Colonic mucosa (tissue), 4 donors: ENCODE results near the gene KANTR. TPM values are rescaled to one million over a fixed set of nuclear protein-coding genes. Genes with fewer than 3 reads are reported as not detected.

ENCODE experiments used
- DNase-seq: peaks from one replicate; pipeline ENCODE4 v3.0.0-alpha.2; 2020
- H3K27ac ChIP-seq: fragments of 200-600 bp; one replicate; pipeline ENCODE4 v1.8.0; 2021
- H3K27me3 ChIP-seq: fragments of 200-600 bp; one replicate; pipeline ENCODE4 v1.8.0; 2021
- H3K36me3 ChIP-seq: fragments of 200-600 bp; one replicate; pipeline ENCODE4 v1.8.0; 2021
- H3K4me1 ChIP-seq: fragments of 200-600 bp; one replicate; pipeline ENCODE4 v1.8.0; 2021; ENCODE audit warnings: mild to moderate bottlenecking
- H3K4me3 ChIP-seq: fragments of 200-600 bp; one replicate; pipeline ENCODE4 v1.8.0; 2021
- H3K9ac ChIP-seq, 2 donors: one replicate each; pipeline ENCODE4 v1.7.0; 2013; ENCODE audit warnings: control low read depth in 2 of 2, low read depth in 2 of 2, low read length in 2 of 2
- H3K9me3 ChIP-seq: fragments of 200-600 bp; one replicate; pipeline ENCODE4 v1.8.0; 2021
- intact Hi-C: fragments of 100-400 bp; cut with DNase I; formaldehyde crosslinking; loops from one replicate; pipeline ENCODE4 v1.14.1; 2022
- total RNA-seq, 2 donors: library from RNA; stranded (reverse); fragmentation: NEBNext Ultra II Directional in 1 of 2; extraction: Animal tissue kit (Norgen Biotek cat#: 25700) in 1 of 2; gene quantifications; one replicate each; pipeline ENCODE4 v1.2.1, GENCODE V29; 2021
- TF ChIP-seq, protein P1 (sequence below): fragments of 200-600 bp; IDR thresholded peaks from one replicate; pipeline ENCODE4 v1.8.0; 2022; ENCODE audit warnings: antibody characterized with exemption, mild to moderate bottlenecking
- donor health status: healthy.
- donor health status: DM: no; HTN: no; CAD: no.
- donor health status: DM: no; HTN: no; CAD: no.

KANTR gene
- total RNA-seq, 2 donors from 2014 or later: 6.8 to 8.0 TPM

DNA sequence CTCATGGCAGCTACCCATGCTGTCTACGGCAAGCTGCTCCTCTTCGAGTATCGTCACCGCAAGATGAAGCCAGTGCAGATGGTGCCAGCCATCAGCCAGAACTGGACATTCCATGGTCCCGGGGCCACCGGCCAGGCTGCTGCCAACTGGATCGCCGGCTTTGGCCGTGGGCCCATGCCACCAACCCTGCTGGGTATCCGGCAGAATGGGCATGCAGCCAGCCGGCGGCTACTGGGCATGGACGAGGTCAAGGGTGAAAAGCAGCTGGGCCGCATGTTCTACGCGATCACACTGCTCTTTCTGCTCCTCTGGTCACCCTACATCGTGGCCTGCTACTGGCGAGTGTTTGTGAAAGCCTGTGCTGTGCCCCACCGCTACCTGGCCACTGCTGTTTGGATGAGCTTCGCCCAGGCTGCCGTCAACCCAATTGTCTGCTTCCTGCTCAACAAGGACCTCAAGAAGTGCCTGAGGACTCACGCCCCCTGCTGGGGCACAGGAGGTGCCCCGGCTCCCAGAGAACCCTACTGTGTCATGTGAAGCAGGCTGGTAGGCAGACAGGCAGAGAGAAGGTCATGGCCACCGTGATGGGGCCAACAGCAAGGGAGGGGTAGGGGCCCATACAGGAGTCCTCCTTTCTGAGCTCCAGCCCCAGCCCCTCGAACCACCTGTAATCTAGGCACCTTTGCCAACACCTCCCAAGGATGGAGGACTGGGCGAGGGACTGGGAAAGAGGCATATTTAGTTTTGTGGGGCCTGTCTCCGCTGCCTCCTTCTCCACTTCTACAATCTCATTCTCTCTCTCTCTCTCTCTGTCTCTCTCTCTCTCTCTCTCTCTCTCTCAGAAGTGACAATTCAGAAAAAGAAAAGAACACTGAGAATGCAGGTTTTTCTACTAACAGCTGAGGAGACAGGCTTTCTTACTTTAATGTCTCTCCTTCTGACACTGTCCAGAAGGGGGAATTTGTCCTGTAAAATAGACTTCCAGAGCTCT is 16.4 kb upstream of the KANTR start:
- no peak for DNase-seq
- H3K27me3 ChIP-seq: no peaks in the 10 kb centered on the region
- H3K27ac ChIP-seq: no peak overlapping the region
- TF ChIP-seq, protein P1, sequence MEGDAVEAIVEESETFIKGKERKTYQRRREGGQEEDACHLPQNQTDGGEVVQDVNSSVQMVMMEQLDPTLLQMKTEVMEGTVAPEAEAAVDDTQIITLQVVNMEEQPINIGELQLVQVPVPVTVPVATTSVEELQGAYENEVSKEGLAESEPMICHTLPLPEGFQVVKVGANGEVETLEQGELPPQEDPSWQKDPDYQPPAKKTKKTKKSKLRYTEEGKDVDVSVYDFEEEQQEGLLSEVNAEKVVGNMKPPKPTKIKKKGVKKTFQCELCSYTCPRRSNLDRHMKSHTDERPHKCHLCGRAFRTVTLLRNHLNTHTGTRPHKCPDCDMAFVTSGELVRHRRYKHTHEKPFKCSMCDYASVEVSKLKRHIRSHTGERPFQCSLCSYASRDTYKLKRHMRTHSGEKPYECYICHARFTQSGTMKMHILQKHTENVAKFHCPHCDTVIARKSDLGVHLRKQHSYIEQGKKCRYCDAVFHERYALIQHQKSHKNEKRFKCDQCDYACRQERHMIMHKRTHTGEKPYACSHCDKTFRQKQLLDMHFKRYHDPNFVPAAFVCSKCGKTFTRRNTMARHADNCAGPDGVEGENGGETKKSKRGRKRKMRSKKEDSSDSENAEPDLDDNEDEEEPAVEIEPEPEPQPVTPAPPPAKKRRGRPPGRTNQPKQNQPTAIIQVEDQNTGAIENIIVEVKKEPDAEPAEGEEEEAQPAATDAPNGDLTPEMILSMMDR: no peak
- H3K4me3 ChIP-seq: no peak overlapping the region
- intact Hi-C loops: no loop called here
- H3K9me3 ChIP-seq: no peaks in the 10 kb centered on the region
- no peak overlapping the region for H3K9ac ChIP-seq
- H3K4me1 ChIP-seq: no peaks in the 10 kb centered on the region
- no peaks in the 10 kb centered on the region for H3K36me3 ChIP-seq

DNA sequence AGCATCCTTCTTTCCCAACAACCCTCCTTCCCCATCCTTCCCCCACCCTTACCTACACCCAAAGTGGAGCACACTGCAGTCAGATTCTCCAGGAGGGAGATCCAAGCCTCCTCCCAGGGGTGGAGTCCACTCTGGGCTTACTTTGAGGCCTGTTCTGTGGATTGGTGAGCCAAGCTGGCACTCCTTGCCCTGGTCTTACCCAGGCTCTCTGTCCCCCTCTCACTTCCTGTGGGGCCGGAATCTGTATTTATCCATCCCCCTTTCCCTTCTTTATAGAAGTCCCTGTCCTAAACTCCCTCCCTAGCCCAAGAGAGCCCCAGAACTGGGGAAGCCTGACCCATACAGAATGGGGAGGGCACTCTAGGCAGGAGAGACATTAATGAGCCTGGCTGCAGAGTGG is 15.0 kb upstream of the KANTR start:
- Histone ChIP-seq H3K4me1 (no peaks in the 10 kb centered on the region), H3K9me3 (no peaks in the 10 kb centered on the region), H3K27me3 (no peaks in the 10 kb centered on the region), H3K36me3 (no peaks in the 10 kb centered on the region), H3K27ac (no peak overlapping the region), H3K4me3 (no peak overlapping the region), H3K9ac (no peak overlapping the region)
- DNase-seq: no peak
- intact Hi-C loops: no loop called here
- TF ChIP-seq, protein P1: no peak

DNA sequence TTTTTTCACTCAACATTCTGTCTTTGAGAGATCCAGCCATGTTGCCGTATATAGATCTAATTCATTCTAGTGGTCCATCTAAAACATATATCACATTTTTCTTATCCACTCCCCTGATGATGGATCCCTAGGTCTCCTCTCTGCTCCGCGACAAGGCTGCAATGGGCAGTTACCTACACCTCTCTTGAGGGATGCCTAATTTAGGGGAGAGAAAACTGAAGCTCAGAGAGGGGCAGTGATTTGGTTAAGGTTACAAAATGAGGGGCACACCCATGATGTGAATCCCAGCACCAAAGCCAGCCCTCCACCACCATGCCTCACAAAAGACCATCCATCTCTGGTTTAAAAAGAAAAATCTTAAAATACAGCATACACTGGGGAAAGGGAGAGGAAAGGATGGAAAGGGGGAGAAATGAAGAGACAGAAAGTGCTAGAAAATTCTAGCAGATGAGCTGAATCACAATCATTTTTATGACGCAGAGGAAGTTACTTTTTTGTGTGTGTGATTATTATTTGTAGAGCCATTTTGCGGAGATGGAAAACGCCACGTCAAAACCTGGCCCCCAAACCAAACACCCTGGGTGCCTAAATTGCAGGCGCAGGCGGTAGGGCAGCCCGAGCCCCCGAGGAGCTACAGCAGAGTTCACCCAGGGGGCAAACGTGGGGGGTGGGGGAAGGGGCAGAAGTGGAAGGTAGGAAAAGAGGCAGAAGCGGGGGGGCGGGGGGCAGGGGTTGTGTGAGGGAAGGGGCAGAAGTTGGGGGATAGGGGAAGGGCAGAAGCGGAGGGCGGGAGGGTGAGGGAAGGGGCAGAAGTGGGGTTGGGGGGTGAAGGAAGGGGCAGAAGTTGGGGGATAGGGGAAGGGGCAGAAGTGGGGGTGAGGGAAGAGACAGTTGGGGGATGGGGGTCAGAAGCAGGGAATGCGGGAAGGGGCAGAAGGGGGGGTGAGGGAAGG is 13.0 kb upstream of the KANTR start:
- intact Hi-C loops: no loop called here
- Histone ChIP-seq H3K9me3 (no peaks in the 10 kb centered on the region), H3K27me3 (no peaks in the 10 kb centered on the region), H3K4me3 (no peak overlapping the region), H3K27ac (no peak overlapping the region), H3K36me3 (no peaks in the 10 kb centered on the region), H3K9ac (no peak overlapping the region), H3K4me1 (no peaks in the 10 kb centered on the region)
- no peak for DNase-seq
- TF ChIP-seq, protein P1: no peak

DNA sequence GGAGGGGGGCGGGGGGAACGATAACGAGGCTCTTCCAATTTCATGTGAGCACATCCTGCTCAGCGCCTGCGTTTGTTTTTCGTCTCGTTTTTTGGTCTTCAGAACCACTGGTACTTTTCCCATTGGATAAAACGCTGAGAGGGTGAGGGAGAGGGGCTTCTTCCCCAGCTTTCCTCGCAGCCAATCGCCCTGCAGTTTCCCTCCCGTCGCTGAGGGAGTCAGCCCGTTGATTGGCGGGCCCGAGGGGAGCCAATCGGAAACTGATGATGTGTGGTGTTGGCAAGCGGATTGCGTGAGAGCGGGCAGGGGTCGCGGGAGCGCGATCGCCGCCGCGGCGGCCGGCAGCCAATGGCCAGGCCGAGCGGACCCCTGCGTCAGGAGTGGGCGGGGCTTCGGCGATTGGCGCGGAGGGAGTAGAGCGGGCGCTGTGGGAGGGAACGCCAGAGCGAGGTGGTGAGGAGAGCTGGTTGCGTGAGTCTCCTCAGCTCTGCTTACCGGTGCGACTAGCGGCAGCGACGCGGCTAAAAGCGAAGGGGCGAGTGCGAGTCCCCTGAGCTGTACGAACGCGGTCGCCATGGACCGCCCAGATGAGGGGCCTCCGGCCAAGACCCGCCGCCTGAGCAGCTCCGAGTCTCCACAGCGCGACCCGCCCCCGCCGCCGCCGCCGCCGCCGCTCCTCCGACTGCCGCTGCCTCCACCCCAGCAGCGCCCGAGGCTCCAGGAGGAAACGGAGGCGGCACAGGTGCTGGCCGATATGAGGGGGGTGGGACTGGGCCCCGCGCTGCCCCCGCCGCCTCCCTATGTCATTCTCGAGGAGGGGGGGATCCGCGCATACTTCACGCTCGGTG is 11.8 kb upstream of the KANTR start, which contains the start of gene TSPYL2:
TSS of gene TSPYL2 (plus strand) at position 443 of the 848 bp plus-strand sequence. CDS start at position 575, 132 bp downstream.
- peak; percentile 90 for DNase-seq
- H3K4me3 ChIP-seq: peak within 1 kb of the TSS; percentile 57
- no peaks in the 10 kb centered on the region for H3K27me3 ChIP-seq
- no peaks in the 10 kb centered on the region for H3K4me1 ChIP-seq
- H3K9ac ChIP-seq: peak within 1 kb of the TSS; percentile 47 to 87
- peak within 1 kb of the TSS; percentile 70 for H3K27ac ChIP-seq
- intact Hi-C loops: no loop called here
- H3K36me3 ChIP-seq: no peaks in the 10 kb centered on the region
- H3K9me3 ChIP-seq: no peaks in the 10 kb centered on the region
- TF ChIP-seq, protein P1: no peak
